Right hindlimb (tissue), 1 donor: ENCODE results near the gene INPP5F.
"Not testable (repeated sequence)": the region's sequence is repeated elsewhere in the genome, so short reads cannot be mapped to it uniquely, and the experiment has no call there.

ENCODE experiments used
- DNase-seq: peaks from one replicate; pipeline ENCODE4 v3.0.0-alpha.2; 2018

INPP5F gene

DNA sequence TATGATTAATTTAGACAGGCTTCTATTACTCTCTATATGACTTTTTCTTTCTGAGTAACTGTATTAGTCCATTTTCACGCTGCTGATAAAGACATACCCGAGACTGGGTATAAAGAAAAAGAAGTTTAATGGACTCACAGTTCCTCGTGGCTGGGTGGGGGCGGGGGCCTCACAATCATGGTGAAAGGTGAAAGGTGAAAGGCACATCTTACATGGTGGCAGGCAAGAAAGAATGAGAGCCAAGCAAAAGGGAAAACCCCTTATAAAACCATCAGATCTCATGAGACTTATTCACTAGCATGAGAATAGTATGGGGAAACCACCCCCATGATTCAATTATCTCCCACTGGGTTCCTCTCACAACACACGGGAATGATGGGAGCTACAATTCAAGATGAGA lies 18.5 kb upstream of the INPP5F start:
- not testable (repeated sequence) for DNase-seq

- DNase-seq = not testable (repeated sequence)
Measured at GRCh38 chr10:119710935-119711334, 14.9 kb upstream of the INPP5F start.

- DNase-seq = no peak
Measured at GRCh38 chr10:119713744-119714483, 11.9 kb upstream of the INPP5F start.

DNA sequence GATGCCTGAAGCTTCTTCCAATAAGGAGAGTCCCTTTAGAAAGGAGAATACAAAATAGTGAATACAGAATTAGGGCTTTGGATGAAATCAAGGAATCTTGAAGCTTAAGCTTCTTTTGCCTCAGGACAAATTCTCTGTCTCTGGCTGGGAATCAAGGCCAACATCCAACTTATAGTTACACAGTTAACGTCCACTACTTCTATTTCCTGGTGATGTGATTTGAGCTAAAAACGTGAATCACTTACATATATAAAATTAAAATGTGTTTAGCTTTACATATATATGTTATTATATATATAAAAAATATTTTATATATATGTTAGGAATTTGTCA lies 11.4 kb upstream of the INPP5F start:
- DNase-seq = no peak

- DNase-seq = no peak
Measured at GRCh38 chr10:119715628-119716505, 10.0 kb upstream of the INPP5F start.

GRCh38 chr10:119723161-119723560 lies 2.7 kb upstream of the INPP5F start:
- no peak for DNase-seq

DNA sequence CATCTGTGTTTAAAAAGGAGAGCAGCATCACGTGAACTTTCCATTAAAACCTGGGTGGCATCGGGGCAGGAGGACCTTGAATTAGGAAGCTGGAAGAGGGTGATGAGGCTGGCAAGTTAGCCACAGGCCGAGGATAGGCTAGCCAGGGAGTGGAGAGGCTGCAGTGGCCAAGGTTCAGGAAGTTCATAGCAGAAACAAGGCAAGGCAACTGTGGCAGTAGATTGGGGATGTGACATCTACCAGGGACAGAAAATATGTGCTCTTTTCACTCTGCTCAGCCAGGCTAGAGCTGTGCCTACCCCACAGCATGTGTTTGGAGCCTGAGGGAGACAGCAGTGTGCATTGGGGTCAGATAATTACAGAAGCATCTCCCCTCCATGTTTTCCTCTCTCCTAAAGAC lies 2.2 kb upstream of the INPP5F start:
- DNase-seq = no peak

GRCh38 chr10:119724593-119725516 lies 995 bp upstream of the INPP5F start:
- DNase-seq = no peak

DNA sequence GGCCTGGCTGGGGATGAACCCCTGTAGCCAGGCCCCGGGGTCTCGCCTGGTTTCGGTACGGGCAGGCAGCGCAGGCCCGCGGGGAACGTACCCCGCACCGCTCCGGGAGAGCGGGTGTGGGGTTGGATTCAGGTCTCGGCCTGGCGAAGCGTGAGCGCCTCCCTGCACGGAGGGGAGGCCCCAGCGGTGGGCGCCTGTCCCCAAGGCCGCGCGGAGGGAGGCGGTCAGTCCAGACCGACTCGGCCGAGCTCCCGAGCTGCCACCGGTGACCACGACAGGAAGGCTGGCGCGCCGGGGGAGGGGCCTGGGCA lies 378 bp upstream of the INPP5F start:
- DNase-seq = no peak

DNA sequence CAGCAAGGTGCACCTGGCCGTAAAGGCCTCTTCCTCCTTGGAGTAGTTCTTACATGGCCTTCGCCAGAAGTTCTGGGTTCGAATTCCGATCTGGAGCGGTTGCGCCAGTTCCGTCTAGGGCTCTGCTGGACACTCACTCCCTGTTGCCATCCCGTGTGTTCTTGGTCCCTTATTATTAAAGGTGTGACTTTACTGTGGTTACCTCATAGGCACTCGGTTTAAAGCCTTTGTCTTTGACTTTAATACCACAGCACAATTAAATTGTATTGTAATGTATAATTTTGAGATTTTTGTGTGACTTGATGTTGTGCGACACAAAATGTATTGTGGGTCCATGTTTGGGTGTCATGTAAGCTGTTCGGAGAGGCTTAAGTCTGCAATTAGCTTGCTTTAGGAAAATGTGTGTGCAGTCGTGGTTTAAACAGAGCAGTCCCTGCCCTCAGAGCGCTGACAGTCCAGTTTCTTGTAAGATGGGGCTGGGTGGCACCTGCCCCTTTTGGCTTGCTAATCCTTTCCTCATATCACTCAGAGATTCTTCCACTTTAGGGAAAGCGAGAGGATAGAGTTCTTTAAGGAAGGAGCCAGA lies 919 bp downstream of the INPP5F start:
- no peak for DNase-seq

DNA sequence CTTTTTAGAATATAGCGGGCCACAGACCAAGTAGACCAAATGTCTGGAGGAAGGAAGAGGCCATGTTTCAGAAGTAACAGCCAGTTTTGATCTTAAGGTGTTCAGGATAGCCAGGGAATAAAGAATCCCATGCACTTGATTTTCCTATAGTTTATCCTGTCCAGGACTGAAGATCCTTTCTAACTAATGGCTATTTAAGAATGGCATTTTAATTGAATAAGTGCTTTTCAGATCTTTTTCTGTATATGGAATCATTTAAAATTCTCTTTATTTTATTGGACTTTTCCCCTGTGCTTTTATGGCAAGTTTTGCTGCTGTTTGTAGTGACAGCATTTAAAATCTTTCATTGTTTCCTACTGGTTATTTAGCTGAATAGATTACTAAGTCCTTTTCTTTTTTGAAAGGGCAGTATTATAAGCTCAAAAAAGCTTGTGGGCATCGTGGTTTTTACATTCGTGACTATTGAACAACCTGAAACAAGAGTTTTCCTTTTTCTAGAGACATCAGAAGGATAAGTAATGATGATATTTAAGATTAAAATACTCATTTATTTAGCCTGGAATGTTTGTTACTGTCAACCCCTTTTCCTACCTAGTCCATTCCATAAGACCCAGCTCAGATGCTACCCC lies 2.4 kb downstream of the INPP5F start:
- no peak for DNase-seq

DNA sequence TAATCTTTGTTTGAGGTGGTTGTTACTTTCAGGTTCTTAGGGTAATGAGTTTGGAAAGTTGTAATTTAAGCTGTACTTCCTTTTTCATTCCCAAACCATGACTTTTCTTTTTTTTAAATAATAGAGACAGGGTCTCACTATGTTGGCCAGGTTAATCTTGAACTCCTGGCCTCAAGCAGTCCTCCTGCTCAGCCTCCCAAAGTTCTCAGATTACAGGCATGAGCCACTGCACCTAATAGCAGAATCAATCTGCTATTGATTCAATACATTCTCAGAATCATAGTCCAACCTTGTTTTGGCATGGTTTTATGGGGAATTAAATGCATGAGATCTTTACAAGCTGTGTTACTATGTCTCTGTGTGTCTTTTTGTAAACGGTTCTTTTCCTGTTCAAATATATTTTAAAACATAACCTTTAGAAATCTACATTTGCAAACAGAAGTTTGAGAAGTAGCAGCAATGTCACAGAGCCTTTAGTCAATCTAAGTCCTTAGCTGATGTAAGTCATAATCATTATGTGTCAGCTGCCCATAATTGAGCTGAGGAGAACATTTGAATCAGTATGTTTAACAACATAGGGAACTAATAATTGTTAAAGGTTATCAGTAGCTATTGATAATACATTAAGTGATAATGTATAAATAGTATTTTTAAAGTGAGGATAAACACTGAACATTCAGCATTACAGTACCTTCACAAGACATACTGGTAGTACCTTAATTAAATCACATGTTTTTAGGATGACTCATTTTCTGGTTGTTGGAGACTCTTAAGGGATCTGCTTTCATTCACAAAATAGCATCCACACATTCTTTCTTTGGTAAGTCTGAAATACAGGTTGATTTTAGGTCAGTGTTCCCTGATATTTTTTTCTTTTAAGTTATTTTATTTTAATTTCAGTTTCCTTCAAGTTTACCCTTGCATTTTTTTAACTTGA lies 8.8 kb downstream of the INPP5F start:
- DNase-seq = no peak

DNA sequence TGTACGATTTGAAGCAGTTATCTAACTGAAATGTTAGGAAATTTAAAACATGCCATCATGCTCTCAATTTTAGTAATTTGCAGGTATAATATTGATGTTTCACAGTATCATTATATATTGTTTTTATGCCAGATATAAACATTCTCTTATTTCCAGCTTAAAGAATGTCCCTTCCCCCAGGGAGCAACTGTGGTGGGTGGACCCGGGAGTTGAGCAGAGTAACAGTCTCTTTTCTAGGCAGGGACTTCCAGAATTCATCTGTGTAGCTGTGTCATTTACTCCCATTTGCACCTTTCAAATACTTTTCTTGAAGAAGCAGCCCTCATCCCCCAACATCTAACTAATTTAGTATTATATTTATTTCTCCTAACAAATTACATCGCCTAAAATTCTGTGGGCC lies 9.6 kb downstream of the INPP5F start:
- no peak for DNase-seq

GRCh38 chr10:119736220-119736619 lies 10.4 kb downstream of the INPP5F start:
- DNase-seq = no peak

DNA sequence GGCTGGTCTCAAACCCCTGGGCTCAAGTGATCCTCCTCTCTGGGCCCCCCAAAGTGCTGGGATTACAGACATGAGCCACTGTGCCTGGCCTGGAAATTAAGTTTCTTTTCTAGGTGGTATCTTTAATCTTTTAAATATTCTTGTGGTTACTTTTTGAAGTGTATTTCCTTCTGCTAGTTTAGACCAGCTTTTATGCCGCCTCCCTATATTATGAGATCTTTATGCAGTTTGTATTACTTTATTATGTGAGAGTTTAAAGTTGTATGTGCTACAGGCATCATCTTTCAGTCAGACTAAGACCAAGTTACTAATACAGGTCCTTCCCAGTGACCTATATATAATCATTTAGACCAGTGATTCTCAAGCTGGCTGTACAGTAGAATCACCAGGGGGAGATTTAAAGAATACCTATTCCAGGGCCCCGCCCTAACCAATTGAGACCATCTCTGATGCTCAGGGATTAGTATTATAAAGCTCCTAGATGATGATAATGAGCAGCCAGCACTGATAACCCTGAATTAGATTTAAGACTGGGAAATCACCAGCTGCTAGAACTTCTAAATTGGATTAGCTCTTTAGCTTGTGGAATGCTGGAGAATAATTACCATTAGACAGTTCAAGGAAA lies 11.3 kb downstream of the INPP5F start:
- no peak for DNase-seq

GRCh38 chr10:119737823-119738222 lies 12.0 kb downstream of the INPP5F start:
- no peak for DNase-seq

GRCh38 chr10:119738962-119739361 lies 13.1 kb downstream of the INPP5F start:
- no peak for DNase-seq

DNA sequence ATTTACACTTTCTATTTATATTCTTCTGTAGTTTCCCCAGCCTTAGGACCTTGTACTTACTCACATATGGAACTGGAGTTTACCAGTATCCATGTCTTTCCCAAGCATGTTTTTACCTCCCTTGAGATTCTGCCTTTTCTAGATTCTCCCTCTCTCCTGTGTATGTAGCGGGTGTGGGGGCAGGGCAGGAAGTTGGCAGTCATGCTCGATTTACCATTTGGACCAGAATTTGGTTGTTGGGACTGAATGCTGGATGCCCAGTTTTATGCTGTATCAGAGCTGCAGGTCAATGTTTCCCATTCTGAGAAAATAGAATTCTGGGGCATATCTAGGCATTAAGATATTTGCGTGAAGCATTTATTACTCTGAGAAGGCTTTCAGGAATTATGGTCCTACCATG lies 14.2 kb downstream of the INPP5F start:
- DNase-seq = no peak

DNA sequence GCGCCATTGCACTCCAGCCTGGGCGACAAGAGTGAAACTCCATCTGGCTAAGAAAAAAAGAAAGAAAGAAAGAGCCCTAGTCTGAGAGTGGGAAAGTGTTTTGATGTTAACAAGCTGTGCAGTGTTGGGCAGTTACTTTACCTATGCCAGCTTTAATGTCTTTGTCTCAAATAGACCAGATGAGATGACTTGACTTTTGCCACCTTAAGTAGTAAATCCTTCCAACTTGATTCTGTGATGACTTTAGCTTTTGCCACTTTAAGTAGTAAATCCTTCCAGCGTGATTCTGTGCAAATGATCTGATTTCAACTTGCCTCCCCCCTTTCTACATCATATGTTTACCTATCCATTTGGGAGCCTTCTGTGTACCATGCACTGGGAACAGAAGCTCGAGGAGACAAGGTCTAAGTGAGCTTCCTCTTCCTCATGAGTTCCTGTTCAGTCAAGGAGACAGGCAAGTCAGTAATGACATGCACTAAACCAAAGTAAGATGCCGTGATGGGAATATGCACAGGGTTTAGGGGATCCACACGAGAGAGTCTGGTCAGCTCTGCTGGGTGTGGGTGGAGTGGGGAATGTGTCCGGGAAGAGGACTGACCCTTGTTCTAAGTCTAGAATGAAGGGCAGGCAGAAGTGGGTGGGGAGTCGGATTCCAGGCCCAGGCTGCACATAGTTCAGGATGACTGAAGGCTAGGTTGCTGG lies 17.2 kb downstream of the INPP5F start:
- no peak for DNase-seq

GRCh38 chr10:119747940-119748339 lies 22.1 kb downstream of the INPP5F start:
- no peak for DNase-seq
